Inflammatory macrophage (primary cell): ENCODE data around the gene BIRC2.

Source experiments
- DNase-seq, 2 donors: peaks; one replicate each; pipeline ENCODE4 v3.0.0-alpha.2; 2020 to 2022

BIRC2 gene

DNA sequence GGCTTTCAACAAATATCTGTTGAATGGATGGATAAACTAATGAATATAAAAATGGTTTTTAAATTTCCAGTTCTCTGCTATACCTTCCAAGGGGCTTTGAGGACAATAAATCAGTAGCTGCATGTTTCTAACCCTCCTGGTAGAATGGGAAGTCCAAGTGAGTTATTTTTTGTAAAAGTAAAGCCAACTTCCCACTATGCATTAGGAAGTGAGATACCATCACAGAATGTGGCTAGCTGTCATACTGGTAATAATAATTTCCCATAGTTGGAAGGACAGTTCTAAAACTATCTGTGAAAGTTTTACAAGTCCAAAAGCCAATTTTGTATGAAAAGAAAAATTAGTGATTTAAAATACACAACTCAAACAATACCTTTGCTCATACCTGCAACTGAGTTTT lies 55.5 kb downstream of the BIRC2 start:
- peak; percentile 19 to 44 for DNase-seq

DNA sequence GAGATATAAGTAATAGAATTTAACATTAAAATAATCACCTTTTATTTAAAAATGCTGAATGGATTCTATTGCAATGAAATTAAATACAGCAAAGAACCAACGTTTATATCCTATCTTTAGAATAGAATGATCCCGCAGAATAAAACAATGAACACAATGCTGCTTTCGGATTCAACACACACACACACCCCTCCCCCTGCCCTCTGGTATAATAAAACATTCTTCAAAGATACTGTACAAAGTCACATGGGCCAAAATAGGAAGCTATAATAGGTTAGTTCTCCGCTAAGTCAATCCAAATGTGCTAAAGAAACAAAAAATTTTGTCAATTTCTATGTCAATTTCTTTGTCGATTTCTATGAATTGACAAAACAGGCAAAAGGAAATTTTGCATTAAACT lies 58.5 kb downstream of the BIRC2 start:
- DNase-seq: no peak

DNA sequence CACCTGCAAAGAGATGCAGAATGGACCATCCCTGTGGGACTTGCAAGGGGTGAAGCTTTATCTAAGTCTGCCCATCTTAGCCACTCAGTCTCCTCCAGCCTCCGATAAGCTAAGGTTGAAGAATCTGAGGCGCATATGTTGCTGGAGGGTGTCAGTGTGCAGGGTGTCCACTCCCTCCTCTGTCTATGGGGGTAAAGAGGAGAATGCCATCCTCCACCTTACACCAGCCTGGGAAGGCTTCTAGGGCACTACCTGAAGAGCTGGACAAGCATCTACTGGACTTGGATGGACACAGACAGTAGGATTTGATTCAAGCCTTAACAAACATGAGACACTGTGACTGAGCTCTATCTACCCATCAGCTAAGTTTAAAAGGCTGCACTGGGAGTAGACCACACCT lies 59.1 kb downstream of the BIRC2 start:
- no peak for DNase-seq

DNA sequence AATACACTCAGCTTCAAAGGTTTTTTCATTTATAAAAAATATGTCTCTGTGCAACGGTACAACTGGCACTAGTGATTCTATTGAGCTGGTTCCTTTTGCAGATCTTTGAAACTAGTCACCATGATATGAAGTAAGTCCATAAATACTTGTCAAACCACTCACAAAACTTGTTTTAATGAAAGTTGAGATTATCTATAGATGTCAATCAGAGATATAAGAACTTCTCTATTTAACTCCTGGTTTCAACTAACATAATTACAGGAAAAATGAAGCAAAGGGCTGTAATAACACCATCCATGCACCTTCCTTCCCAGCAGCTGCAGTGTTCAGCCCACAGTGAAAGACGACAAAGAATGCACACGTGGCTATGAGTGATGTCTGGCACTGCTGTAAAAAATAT lies 60.9 kb downstream of the BIRC2 start:
- no peak for DNase-seq

DNA sequence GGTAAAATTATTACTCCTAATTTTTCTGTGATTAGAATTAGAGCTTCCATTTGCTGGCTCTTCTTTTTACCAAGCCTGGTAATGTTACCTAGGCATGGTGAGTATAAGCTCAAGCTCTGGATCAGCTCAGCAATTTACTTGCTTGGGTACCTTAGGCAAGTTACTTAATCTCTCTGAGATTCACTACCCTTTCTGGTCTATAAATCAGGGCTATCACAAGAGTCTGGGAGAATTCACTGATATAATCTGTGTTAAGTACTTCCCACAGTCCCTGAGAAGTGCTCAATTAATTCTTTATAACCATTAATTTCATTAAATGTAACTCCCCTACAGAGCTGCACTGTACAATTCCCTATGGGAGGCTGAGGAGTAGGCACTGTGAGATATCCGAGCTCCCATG lies 61.3 kb downstream of the BIRC2 start:
- no peak for DNase-seq

DNA sequence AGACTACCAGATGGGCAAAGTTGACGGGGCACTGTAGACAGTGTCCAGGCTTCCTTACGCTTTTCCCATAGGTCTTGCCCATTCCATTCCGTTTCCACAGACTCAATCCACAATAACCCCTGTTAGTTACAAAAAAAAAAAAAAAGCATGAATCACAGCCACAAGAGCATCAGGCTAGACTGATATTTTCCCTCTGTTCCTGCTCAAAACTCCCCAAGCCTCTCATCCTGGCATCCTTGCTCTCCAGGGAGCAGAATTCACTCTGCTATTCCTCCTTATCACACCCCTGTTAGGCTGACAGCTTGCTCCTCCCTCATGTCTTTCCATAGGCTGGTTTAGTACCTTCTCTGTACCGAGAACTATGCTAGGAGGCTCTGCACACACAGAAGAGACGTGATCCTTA lies 63.4 kb downstream of the BIRC2 start:
- no peak for DNase-seq

DNA sequence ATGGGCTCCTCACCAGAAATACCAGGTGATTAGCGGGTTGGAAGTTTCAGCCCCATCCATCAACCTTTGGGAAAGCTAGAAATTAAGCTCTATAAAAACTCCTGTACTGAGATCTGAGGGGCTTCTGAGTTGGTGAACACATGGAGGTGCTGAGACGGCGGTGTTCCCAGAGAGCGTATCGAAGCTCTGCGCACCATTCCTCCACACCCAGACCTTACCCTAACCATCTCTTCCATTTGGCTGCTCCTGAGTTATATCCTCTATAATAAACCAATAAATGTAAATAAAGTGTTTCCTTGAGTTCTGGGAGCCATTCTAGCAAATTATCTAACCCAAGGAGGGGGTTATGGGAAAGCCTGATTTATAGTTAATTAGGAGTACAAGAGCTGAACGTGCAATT lies 64.1 kb downstream of the BIRC2 start:
- no peak for DNase-seq

DNA sequence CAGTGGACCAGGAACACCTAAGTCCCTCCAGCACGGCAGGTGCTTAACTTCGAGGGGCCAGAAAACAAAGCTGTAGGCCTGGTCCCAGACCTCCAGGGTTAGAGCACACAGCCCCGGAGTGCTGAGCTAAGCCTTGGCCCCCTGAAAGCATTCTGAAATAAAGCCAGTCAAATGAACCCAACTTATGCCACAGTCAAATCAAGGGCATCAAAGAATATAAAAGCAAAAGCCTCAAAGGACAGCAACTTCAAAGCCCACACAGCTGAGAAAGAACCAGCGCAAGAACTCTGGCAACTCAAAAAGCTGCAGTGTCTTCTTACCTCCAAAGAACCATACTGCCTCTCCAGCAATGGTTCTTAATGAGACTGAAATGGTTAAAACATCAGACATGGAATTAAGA lies 66.5 kb downstream of the BIRC2 start:
- no peak for DNase-seq

DNA sequence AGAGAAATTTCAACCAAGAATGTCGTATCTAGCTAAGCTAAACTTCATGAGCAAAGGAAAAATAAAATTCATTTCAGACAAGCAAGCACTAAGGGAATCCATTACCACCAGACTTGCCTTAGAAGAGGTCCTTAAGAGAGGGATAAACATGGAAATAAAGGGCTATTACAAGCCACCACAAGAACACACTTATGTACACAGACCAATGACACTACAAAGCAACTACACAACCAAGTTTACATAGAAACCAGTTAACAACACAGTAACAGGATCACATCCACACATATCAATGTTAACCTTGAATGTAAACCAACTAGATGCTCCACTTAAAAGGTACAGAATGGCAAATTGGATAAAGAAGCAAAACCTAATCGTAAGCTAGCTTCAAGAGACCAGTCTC lies 67.5 kb downstream of the BIRC2 start:
- DNase-seq: no peak

DNA sequence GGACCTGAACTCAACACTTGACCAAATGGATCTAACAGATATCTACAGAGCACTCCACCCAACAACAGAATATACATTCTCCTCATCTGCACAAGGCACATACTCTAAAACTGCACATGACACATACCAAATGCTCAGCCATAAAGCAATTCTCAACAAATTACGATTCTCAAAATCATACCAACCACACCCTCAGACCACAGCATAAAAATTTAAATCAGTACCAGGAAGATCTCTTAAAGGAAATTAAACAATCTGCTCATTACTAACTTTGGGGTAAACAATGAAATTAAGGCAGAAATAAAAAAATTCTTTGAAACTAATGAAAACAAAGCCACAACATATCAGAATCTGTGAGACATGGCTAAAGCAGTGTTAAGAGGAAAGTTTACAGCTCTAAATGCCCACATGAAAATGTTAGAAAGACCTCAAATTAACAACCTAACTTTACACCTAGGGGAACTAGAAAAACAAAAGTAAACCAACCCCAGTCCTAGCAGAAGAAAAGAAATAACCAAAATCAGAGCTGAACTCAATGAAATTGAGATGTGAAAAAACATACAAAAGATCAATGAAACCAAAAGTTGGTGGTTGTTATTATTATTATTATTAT lies 68.4 kb downstream of the BIRC2 start:
- no peak for DNase-seq

DNA sequence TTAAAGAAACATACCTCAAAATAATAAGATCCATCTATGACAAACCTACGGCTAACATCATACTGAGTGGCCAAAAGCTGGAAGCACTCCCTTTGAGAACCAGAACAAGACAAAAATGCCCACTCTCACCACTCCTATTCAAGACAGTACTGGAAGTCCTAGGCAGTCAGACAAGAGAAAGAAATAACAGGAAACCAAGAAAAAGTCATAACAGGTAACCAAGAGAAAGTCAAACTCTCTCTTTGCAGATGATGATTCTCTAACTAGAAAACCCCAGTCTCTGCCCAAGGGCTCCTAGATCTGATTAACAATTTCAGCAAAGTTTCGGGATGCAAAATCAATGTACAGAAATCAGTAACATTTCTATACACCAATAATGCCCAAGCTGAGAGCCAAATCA lies 70.0 kb downstream of the BIRC2 start:
- DNase-seq: no peak

DNA sequence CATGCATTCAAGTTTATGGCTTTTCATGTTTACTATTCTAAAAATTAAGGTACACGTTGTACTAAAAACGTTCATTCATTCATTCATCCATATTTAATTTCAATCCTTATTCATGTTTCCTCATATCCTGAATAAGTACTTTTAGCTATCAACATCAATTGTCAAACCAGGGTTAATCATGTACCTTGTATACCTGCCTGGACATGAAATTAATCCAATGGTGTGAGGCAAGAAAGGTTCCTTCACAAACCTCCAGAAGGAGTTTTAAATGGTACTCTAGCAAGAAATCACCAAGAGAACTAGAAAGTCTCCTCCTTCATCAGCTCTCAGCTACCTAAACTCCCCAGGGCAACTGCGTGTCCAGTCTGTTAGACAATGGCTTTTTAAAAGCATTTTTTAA lies 72.2 kb downstream of the BIRC2 start:
- DNase-seq: no peak

DNA sequence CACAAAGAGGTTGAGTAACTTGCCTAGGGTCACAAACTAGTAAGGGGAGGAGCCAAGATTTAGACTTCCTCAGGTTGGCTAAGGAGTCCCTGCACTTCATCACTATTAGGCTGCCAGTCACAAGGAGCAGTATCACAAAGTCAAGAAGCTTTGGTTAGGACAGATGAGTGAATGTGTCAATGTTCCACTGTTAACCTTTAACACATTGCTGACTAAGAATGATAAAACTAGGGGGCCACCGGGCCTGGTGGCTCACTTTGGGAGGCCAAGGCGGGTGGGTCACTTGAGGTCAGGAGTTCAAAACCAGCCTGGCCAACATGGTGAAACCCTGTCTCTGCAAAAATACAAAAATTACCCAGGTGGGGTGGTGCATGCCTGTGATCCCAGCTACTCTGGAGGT lies 73.5 kb downstream of the BIRC2 start:
- DNase-seq: no peak

DNA sequence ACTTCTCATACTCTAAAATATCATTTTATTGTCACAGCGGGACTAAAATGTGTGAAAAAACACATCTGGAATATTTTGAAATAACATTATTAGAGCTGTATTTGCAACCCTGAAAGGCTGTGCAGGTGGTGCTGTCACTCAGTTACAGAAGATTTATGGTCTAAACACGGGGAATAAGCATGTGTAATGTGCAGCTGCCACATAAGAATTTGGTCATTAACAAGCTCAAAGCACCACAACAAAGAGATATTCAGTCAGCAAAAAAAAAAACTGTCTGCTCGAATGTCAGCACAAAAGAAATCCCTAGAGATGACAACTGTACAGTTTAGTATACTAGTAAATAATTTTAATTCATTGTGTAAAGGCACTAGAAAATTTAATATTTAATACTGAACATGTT lies 74.2 kb downstream of the BIRC2 start:
- no peak for DNase-seq

DNA sequence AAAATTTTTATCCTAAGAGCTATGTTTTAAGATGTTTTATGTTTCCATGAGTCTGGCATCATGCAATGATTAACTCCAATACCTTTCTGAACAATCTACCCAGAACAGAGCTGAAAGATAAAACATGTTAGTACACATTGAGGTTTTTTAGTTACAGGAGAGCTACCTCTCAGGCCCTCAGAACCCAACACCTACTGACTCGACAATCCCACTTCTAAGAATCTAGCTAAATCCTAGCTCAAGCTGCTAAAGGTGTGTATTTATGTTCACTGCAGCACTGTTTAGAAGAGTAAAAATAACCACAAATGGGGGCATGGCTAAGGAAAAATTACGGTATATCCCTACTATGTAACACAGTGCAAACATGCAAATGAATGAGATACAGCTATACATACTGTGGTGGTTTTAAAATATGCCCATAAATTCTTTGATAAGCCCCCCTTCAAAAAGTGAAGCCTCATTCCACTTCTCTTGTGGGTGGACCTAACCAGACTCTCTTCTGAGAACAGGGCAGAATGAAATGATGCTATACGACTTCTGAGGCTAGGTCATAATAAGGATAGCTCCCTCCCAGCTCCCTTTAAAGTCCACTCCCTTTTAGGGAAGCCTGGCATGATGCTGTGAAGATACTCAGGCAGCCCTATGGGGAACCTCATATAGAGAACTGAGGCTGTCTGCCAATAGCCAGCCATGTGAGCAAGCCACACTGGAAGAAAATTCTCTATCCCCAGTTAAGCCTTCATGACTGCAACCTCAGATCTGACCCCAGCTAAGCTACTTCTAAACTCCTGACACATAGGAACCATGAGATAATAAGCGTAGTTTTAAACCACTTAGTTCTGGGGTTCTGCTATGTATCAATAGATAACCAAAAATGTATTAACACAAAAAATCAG lies 76.1 kb downstream of the BIRC2 start:
- DNase-seq: peak; percentile 49 to 58

DNA sequence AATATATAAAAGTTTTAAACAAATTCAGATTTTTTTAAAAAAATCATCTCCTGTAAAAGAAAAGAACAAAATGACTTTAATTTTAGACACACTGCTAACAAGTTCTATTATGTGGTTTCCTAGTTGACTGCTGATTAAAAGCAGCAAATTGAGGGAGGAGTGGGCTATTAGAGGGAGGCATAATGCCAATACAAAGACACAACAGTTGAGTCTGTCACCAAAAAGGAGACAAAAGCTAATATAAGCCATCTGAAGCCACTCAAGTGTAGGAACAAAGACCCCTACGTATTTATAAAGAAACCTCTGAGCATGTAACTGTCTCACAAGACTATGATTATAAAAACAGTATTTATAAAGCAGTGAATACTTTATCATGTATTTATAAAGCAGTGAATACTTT lies 76.9 kb downstream of the BIRC2 start:
- DNase-seq: no peak

DNA sequence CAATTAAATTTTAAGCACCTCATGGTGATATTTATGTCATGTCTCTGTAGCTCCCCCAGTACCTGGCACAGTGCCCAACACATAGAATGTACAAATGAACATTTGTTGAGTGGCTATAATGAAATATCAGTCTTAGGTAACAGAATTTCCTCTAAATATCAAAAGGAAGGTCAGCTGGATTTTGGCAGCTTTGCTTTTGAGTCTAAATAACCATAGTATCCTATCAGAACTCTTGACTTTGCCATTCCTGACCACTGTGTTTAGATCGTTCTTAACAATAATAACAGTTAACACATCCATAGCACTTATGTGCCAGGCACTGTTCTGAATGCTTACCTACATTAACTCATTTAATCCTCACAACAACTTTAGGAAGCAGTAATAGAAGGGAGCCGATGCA lies 79.0 kb downstream of the BIRC2 start:
- DNase-seq: no peak

DNA sequence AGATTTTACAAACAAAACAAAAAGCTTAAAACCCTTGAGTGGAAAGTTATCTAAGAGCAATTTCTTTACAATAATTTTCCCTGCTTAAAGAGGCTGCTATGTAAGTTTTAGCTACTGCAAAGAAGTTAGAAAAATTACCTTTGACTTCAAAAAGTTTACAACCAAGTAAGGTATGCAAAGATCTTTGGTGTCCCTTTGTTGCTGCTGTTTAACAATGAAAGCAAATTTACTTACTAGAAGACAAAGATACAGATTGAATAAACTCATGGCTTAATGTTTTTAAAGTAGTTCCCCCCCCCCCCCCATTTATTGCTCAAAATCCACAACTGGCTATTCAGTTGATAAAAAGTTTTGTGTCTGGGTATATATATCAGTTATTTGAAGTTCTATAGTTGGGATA lies 79.6 kb downstream of the BIRC2 start:
- DNase-seq: no peak

DNA sequence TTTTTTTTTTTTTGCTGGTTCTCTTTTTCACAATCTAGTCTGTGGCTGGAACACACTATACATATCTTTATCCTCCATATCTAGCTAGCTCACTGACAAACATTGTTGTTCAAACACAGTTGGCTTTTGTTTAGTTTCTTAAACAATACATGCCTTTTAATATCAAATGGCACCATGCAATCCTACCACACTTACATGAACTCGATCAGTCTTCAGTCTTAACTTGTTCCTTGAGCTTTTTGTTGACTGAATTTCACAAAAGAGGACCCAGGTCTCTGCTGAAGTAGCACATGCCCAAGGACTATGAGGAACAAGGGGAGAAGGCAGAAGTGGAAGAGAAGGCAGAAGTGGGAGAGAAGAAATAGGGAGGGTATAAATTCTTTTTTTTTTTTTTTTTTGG lies 80.1 kb downstream of the BIRC2 start:
- peak; percentile 30 to 54 for DNase-seq
